HG03280 (cell line): ENCODE data around the gene TBXA2R.

Experiments used
- ATAC-seq: cut with Tn5 transposase; IDR thresholded peaks from one replicate; pipeline ENCODE4 v1.9.1; 2021; ENCODE audit warnings: mild to moderate bottlenecking, moderate library complexity; ENCODE audit not compliant: unreplicated experiment

Gene TBXA2R

GRCh38 chr19:3557461-3558248 lies 49.0 kb downstream of the TBXA2R start, which contains the start of gene MFSD12:
MFSD12 (minus strand) TSS chr19:3557586; CDS start chr19:3557403, 183 bp downstream.
- ATAC-seq = peak; percentile 89

- ATAC-seq = peak; percentile 22
These were observed 49.7 kb downstream of the TBXA2R start for GRCh38 chr19:3556978-3557460.

- ATAC-seq = no peak
These were observed 50.2 kb downstream of the TBXA2R start for GRCh38 chr19:3556423-3556977.

GRCh38 chr19:3555653-3556422 lies 50.8 kb downstream of the TBXA2R start:
- ATAC-seq = no peak

- no peak for ATAC-seq
These were observed 52.2 kb downstream of the TBXA2R start for GRCh38 chr19:3554254-3555083.

GRCh38 chr19:3551792-3552095 lies 54.9 kb downstream of the TBXA2R start:
- ATAC-seq = no peak

- ATAC-seq = no peak
These were observed 55.5 kb downstream of the TBXA2R start for GRCh38 chr19:3550947-3551791.

- ATAC-seq = no peak
These were observed 56.9 kb downstream of the TBXA2R start for GRCh38 chr19:3549816-3550215.

- no peak for ATAC-seq
These were observed 58.1 kb downstream of the TBXA2R start for GRCh38 chr19:3548606-3549005.

- ATAC-seq = no peak
These were observed 58.9 kb downstream of the TBXA2R start for GRCh38 chr19:3547767-3548282.

GRCh38 chr19:3547301-3547731 lies 59.4 kb downstream of the TBXA2R start:
- ATAC-seq = no peak

- ATAC-seq = no peak
These were observed 60.6 kb downstream of the TBXA2R start for GRCh38 chr19:3546119-3546518.

- ATAC-seq = no peak
These were observed 61.0 kb downstream of the TBXA2R start for GRCh38 chr19:3545669-3546034.

GRCh38 chr19:3544742-3545668 lies 61.7 kb downstream of the TBXA2R start:
- ATAC-seq = no peak
